CD4-positive, alpha-beta T cell treated with Interleukin-15 for 1 hour (primary cell): ENCODE measurements around the gene C1D.
"Not testable (repeated sequence)": the region's sequence is repeated elsewhere in the genome, so short reads cannot be mapped to it uniquely, and the experiment has no call there.

ENCODE experiments used
- DNase-seq: peaks from one replicate; pipeline ENCODE4 v3.0.0-alpha.2; 2020

The C1D gene, protein sequence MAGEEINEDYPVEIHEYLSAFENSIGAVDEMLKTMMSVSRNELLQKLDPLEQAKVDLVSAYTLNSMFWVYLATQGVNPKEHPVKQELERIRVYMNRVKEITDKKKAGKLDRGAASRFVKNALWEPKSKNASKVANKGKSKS

DNA sequence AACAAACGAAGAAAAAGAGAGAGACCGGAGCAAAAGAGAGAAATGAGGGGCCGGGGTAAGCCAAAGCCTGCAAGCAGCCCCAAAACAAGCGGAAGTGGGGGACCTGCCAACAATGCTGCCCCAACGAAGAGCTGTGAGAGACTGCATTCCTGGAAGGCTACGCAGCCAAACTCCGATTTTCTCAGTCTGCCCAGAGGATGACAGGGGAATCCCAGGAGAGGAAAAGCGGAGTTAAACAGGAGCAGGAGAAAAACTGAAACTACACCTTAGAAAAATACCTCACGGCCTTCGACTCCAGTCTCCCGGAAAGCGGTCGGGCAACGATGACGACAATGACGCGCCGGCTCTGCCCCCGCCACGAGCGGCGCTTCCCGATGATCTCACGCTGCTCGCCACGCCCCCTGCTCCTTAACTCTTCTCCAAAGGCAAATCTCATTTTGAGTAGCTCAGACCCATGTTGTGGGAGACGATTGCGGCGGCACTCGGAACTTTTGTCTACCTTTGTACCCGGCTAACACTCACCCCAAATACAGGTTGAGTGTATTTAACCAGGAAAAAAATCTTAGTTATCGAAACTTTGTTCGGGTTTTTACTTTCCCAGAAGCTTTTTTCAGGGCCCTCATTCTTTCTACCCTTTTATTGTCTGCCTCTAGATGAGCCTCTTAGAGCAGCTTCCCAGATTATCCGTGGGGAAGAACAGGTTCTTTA lies at the start of gene C1D:
Gene C1D, minus strand, starts transcription at position 325 of the 708 bp plus-strand sequence. CDS start 15,694 bp downstream, outside the sequence.
- DNase-seq: peak; percentile 88

GRCh38 chr2:68110102-68110501 lies 47.3 kb upstream of the C1D start:
- DNase-seq: no peak

DNA sequence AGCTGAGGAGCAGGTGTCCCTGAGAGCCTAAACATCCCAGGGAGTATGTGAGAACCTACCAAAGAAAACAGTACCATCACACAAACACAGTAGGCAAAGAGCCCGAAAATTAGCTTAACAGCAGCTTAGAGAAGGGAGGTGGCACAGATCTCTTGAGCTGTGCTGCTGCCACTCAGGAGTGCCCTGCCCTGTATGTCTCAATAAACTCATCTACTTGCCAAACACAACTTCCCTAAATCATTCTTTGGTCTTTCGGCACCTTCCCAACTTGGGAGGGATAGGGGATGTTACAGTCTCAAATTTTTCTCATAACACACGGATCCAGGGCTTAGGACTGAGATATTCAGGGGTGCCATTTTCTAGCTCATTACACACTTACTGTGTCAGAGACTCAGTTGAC lies 45.3 kb upstream of the C1D start:
- DNase-seq: no peak

- DNase-seq: no peak
These were observed 44.7 kb upstream of the C1D start for GRCh38 chr2:68107475-68107874.

- DNase-seq: no peak
These were observed 41.5 kb upstream of the C1D start for GRCh38 chr2:68104111-68104835.

GRCh38 chr2:68103709-68104055 lies 40.9 kb upstream of the C1D start:
- no peak for DNase-seq

- DNase-seq: no peak
These were observed 40.4 kb upstream of the C1D start for GRCh38 chr2:68103030-68103708.

DNA sequence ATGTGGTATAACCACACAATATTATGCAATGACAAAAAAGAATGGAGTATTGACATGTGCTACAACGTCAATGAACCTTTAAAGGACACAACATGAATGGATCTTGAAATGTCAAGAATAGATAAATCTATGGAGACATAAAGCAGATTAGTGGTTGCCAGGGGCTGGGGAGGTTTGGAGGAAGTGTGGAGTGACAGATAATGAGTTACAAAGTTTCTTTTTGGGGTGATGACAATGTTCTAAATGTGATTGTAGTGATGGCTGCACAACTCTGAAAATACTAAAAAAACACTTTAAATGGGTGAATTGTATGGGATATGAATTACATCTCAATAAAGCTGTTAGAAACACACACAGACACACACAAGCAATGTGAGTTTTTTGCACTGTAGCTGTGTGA lies 37.4 kb upstream of the C1D start:
- no peak for DNase-seq

DNA sequence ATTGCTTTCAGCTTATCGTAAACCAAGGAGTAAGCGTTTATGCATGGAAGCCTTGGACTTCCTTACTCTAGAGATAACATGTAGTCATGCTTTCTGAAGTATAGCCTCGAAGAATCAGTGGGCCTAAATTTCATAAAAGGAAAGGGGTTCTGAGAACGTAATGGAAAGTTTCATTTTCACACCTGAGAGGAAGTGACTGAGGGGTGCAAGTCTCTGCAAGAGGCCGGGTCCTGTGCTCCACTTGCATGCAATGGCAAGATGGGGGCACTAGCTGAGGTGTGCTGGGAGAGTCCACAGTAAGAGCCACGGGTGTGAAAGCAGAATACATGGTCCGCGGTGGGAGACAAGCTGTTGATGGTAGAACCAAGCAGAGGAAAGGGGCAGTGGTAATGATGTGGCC lies 36.5 kb upstream of the C1D start:
- DNase-seq: no peak

DNA sequence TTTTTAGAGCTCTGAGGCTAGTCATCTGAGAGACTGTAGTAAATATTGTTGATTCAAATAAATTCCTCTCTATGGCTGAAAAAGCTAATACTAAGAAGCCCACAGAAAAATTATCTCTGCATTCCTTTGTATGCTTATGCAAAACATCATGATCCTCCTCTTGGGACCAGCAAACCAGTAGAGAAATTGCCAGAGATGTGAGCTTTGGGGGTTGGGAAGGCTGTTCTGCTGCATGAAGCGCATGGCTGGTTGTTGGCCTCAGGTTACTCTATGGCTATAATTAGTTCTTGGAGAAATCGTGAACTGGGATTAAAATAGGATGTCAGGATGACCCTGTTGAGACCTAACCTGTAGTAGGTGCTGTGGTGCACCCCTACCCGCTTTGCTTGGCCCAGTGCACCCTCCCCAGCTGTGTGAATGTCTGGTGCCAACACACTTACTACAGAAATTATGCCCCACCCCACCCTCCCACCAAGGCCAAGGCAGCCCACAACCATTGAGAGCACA lies 35.5 kb upstream of the C1D start:
- no peak for DNase-seq

GRCh38 chr2:68094111-68094510 lies 31.3 kb upstream of the C1D start:
- DNase-seq: no peak

DNA sequence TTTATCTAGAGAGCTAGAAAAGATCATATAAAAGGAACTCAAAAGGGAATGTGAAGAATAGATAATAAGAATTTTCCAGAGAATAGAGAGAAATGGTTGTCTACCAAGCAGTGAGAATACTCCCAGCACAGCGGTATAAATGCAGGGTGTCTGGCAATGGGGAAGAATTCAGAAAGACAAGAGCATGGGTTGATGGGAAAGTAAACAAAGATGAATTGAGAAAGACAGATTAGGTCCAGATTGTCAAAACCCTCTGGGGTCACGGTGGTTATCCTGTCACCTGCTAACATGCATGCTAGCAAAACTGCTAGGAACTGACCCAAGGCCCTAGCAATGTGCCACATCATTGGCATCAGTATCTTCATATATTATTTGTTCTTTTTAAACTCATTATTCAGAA lies 30.8 kb upstream of the C1D start:
- DNase-seq: no peak

DNA sequence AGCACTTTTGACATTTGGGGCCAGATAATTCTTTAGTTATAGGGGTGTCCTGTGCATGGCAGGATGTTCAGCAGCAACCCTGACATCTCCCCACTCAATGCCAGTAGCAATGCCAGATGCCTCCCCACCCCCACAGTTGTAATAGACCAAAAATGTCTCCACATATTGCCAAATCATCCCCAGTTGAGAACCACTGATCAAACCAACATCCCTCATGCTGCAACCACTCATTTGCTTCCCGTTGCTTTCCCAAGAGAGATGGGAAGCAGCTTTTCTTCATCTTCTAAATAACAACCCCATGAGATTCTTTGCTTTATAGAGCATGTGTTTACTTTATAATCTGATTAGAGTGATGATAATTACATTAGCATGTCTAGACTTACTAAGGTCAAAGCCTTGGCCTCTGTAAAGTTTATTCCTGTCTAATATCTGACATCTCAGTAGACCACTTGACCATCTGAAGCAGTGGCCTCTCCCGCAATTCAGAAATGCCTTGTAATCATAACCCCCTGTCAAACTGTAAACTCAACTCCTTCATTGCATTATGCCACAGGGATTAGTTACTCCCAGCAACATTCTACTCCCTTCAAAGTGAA lies 28.7 kb upstream of the C1D start:
- no peak for DNase-seq

DNA sequence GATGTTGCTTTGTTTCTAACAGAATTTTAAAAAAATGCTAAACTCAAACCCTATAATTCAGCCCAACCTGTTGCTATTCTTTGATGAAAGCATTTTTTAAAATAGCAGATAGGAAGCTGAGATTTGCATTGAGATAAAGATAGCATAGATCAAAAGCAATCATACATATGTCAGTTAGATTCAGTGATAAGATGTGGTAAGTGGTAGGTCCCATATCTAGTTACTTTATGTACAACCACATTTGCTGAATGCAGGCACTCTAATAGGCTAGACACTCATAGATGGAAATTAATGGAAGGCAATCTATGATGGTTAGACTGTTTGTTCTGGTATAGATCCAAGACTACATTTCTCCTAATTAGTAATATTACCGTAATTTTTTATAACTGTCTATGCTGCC lies 27.2 kb upstream of the C1D start:
- DNase-seq: no peak

DNA sequence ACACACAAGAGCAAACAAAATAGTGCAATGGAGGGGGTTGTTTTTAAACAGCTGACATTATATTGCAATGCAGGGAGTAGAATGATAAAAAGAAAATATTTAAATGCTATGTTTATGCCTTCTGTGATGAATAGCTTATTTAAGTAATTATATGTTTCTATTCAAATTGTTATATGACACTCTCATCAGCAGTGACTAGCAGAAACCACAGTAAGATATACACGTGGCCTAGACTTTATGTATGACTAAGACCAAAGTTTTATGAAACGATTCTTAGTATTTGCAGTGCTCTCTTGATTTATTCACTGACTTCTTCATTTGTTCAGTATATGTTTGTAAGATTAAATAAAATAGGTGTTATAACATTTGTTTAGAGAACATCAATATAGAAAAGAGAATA lies 26.1 kb upstream of the C1D start:
- no peak for DNase-seq

DNA sequence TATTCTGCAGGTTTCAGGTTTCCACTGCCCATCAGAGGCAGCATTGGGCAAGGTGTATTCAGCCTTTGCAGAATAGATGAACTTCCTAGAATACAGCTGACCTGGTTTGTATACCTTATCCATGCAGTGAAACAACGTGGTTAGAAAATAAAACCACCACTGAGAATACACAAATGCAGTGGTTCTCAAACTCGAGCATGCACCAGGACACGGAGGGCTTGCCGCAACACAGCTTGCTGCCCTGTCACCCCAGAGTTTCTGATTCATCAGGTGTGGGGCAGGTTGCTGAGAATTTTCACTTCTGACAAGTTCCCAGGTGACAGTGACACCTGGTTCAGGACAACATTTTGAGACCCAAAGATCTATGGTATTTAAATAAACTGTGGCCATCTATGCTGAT lies 23.4 kb upstream of the C1D start:
- DNase-seq: no peak

DNA sequence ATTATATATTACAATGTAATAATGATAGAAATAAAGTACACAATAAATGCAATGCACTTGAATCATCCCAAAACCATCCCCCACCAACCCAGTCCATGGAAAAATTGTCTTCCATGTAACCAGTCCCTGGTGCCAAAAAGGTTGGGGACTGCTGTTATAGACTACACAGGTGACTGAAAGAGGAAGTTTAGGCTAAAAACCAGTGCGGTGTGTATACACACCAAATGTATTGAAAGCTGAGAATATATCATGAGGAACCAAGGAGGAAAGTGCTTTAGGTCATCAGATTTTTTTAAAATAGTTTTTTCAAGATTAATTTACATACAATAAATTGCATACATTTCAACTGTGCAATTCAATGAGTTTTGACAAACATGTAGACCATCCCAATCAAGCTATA lies 20.5 kb upstream of the C1D start:
- DNase-seq: no peak

GRCh38 chr2:68074050-68074449 lies 11.2 kb upstream of the C1D start:
- DNase-seq: no peak

DNA sequence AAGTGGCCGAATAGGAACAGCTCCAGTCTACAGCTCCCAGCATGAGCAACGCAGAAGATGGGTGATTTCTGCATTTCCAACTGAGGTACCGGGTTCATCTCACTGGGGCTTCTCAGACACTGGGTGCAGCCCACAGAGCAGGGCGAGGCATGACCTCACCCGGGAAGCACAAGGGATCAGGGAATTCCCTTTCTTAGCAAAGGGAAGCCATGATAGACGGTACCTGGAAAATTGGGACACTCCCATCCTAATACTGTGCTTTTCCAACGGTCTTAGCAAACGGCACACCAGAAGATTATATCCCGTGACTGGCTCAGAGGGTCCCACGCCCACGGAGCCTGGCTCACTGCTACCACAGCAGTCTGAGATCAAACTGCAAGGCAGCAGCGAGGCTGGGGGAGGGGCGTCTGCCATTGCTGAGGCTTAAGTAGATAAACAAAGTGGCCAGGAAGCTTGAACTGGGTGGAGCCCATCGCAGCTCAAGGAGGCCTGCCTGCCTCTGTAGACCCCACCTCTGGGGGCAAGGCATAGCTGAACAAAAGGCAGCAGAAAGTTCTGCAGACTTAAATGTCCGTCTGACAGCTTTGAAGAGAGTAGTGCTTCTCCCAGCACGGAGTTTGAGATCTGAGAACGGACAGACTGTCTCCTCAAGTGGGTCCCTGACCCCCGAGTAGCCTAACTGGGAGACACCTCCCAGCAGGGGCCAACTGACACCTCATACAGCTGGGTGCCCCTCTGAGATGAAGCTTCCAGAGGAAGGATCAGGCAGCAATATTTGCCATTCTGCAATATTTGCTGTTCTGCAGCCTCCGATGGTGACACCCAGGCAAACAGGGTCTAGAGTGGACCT lies 1.2 kb upstream of the C1D start:
- not testable (repeated sequence) for DNase-seq

- no peak for DNase-seq
These were observed 2.2 kb downstream of the C1D start for GRCh38 chr2:68060652-68061051.

- DNase-seq: no peak
These were observed 2.8 kb downstream of the C1D start for GRCh38 chr2:68059784-68060525.
